ENCODE measurements around the gene DENND5B.

DNA sequence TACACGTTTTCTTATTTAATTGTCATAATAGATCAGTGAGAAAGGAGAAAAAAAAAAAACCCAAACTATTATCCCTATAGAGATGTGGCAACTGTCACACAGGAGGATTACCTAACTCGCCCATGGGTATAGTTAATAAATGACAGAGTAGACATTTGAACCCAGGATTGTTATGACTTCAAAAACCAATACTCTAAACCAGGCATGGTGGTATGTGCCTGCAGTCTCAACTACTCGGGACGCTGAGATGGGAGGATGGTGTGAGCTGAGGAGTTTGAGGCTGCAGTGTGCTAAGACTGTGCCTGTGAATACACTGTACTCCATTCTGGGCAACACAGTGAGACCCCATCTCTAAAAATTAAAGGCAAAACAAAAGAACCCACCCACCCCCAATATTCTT lies 114.5 kb downstream of the DENND5B start:
- TF ChIP-seq, protein P1, sequence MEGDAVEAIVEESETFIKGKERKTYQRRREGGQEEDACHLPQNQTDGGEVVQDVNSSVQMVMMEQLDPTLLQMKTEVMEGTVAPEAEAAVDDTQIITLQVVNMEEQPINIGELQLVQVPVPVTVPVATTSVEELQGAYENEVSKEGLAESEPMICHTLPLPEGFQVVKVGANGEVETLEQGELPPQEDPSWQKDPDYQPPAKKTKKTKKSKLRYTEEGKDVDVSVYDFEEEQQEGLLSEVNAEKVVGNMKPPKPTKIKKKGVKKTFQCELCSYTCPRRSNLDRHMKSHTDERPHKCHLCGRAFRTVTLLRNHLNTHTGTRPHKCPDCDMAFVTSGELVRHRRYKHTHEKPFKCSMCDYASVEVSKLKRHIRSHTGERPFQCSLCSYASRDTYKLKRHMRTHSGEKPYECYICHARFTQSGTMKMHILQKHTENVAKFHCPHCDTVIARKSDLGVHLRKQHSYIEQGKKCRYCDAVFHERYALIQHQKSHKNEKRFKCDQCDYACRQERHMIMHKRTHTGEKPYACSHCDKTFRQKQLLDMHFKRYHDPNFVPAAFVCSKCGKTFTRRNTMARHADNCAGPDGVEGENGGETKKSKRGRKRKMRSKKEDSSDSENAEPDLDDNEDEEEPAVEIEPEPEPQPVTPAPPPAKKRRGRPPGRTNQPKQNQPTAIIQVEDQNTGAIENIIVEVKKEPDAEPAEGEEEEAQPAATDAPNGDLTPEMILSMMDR (IDR thresholded peaks at IDR 0.05 in 8 of 11, conservative IDR thresholded peaks at IDR 0.05 in 3 of 11): no peak
- TF ChIP-seq POLR2A (IDR thresholded peaks at IDR 0.05): no peak
- TF ChIP-seq POLR2AphosphoS5 (IDR thresholded peaks at IDR 0.05): no peak
